ENCODE results near the gene HIVEP2. TPM values are rescaled to one million over a fixed set of nuclear protein-coding genes. Genes with fewer than 3 reads are reported as not detected.

Gene HIVEP2
- total RNA-seq, 1 experiment from 2014 or later: 8.8 TPM

GRCh38 chr6:142867355-142867801 is 77.6 kb downstream of the HIVEP2 start:
- DNase-seq (ENCODE audit: low read depth): no peak

DNA sequence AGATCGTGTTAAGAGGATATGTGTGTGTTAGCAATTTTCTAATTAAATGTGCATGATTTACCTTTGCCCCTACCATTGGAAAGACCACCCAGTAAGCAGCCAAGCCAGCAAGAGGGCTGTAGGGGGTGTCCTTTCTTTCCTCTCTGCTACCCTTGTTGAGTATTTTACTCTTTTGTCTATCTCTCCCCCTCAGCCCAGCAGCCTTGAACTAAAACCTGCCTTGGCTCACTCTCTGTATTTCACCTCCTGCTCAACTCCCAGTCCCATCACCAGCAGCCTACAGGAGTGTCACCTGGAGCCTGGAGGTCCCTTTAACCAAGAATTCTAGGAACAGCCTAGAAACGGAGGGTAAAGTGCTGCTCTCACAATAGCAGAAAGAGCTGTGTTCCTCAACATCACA is 81.0 kb downstream of the HIVEP2 start:
- DNase-seq (ENCODE audit: low read depth): no peak

GRCh38 chr6:142861711-142862110 is 83.3 kb downstream of the HIVEP2 start:
- no peak for DNase-seq (ENCODE audit: low read depth)

DNA sequence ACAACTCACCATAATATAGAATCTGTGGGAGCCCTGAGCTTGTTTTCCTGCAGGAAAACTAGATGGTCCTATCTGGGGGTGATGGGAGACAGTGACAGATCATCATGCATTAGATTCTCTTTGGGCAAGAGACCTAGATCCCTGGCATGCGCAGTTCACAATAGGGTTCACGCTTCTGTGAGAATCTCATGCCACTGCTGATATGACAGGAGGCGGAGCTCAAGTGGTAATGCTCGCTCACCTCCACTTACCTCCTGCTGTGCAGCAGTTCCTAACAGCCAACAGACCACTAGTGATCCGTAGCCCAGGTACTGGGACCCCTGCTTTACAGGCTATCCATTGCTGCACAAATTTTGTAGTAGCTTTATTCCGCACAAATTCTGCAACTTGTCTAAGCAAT is 84.5 kb downstream of the HIVEP2 start:
- no peak for DNase-seq (ENCODE audit: low read depth)

DNA sequence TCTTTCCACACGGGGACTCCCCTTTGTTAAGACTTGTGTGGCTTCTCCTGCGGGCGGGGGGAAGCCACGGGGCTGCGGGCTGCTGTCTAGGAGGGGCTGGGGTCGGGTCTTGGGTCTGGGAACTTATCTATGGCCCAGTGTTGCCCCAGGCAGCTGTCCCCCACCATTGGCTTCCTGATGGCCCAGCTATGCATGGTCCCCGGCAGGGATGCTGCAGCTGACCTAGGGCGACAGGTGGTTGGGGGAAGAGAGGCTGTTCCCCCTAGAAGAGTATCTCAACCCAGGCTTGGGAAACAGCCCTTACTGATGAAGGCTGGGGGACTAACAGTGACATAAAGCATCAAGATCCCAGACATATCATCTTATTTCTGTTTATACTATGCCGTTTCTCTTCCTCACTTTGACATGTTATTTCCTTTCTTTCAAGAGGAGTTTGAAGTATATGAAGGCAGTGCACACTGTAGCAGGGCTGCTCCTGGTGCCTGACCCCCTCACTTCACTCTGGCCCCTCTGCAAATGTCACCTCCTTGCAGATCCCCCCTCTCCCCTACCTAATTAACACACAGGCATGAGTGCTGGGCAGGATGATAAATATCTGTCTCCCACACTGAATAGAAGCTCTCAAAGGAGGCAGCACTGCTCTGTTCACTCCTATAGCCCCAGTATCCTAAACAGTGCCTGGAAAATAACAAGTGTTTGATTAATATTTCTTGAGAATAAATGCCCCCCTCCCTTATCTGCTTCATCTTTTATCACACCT is 87.0 kb downstream of the HIVEP2 start:
- no peak for DNase-seq (ENCODE audit: low read depth)

- DNase-seq (ENCODE audit: low read depth): no peak
These were observed 87.7 kb downstream of the HIVEP2 start for GRCh38 chr6:142857233-142857761.

DNA sequence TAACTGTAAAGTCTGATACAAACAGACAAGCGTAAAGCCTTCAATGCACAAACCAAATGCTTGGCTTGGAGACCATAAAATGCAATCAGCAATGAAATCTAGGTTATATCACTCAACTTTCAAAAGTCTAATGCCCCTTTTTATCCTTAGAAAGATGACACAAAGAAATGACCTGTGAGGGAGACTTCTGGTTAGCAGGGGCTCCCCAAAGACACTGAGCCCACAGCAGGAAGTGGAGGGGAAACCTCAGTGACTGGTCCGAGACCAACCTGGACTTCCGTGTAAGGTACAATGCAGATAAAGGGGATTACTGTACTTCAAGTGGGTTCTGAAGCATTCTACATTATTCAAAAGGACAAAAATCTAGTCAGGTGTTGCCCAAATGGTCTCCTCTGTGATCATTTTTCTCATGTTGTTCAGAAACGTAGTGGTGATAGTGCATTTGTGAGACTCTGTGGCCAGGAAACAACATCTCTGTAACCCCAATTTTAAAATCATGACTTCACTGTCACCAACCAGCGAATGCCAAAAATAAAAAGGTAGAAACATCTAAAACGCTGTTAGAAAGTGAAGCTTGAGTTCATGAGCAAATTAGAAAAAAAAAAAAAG is 88.2 kb downstream of the HIVEP2 start:
- DNase-seq (ENCODE audit: low read depth): no peak

GRCh38 chr6:142855893-142856623 is 88.9 kb downstream of the HIVEP2 start:
- no peak for DNase-seq (ENCODE audit: low read depth)

DNA sequence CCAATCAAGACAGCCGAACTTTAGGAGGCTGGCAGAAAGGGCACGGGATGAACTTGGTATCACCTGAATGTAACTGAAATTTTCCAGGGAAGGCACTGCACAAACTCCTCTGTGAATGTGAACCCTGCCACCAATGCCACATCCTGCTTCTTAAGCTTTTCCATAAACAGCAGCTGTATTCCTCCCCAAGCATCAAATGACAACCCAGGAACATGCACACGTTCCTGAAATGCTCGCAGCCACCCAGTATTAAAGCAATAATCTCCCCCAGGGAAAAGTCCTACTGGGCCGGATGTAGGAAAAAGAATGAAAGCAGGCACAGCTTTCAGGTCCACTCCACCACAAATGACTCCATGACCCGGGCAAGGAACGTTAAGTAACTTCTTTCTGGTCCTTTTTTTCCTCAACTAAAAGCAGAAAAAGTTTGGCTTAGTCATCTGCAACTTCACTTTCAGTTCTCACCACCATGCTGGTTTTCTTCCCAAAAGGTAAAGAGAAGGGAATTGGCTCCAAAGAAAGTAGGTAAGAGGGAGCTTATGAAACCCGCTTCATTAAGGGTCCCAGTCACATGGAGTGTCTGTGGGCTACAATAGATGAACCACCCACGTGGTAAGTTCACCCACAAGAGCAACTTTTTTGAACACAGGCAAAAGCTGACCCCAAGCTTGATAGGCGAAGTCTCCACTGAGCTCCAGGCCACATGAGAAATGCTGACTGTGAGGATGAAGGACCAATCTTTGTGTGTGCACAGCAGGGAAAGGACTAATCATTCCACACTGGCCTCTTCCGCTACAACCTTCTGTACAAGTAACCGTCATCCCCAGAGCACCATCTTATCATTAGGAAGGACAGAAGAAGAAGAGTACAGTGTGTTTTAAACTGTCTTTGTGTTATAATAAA is 90.1 kb downstream of the HIVEP2 start:
- DNase-seq (ENCODE audit: low read depth): peak; percentile 86

- peak; percentile 74 for DNase-seq (ENCODE audit: low read depth)
These were observed 91.5 kb downstream of the HIVEP2 start for GRCh38 chr6:142853244-142854180.

DNA sequence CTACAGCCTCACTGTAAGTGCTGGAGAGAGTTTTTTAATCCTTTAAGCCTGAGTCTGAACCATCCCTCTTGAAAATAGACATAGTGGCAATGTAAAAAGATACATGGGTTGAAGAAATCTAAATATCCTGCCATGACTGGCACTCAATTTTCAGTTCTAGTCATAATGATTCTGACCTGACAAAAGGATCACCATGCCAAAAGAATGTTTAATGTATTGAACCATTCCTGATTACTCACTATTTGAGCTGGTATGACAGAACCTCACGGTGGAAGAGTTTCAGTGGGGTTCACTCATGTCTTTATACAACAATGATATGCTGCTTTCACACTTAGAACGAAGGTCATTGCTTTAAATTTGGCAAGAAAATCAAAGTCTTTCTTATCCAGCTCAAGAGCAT is 93.4 kb downstream of the HIVEP2 start:
- DNase-seq (ENCODE audit: low read depth): no peak

GRCh38 chr6:142850679-142851423 is 94.1 kb downstream of the HIVEP2 start:
- DNase-seq (ENCODE audit: low read depth): peak; percentile 57

DNA sequence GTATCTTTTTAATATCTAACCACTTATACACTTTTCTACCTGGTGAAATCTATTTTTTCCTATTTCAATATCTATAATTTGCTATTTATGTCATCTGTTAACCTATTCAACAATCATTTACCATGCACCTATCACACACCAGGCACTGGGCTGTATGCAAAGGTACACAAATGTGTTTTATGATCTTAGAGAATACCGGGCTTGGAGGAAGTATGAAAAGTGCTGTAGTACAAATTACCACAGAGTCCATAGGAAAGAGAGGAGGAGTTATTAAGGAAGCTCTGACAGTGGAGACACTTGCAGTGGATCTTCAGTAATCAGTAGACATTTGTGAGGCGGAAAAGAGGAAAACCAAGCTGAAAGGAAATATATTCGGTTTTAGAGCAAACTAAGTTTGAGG is 96.0 kb downstream of the HIVEP2 start:
- no peak for DNase-seq (ENCODE audit: low read depth)

GRCh38 chr6:142848156-142848555 is 96.8 kb downstream of the HIVEP2 start:
- no peak for DNase-seq (ENCODE audit: low read depth)

DNA sequence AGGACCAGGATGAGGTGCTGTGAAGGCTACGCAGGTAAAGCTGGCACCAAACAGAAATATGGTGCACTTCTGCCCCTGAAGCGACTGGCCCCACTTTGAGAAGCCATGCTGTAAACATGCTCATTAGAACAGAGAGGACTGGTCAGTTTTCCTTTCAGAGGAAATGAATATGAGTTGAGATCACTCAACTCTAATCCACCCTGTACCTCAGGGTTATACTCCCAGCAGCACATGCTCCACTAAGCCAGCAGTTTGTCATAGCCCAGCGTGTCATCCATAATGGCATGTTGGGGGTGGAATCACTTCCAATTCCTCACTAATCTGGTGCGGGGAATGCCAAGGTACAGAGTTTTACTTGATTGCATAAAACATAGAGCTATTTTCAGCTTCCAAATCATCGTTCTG is 98.1 kb downstream of the HIVEP2 start:
- DNase-seq (ENCODE audit: low read depth): peak; percentile 86

- DNase-seq (ENCODE audit: low read depth): peak; percentile 34
These were observed 98.5 kb downstream of the HIVEP2 start for GRCh38 chr6:142846459-142846831.

GRCh38 chr6:142845624-142846458 is 99.1 kb downstream of the HIVEP2 start:
- peak; percentile 97 for DNase-seq (ENCODE audit: low read depth)

- no peak for DNase-seq (ENCODE audit: low read depth)
These were observed 99.8 kb downstream of the HIVEP2 start for GRCh38 chr6:142845143-142845571.
